ENCODE measurements around the gene ATN1.

Gene ATN1

DNA sequence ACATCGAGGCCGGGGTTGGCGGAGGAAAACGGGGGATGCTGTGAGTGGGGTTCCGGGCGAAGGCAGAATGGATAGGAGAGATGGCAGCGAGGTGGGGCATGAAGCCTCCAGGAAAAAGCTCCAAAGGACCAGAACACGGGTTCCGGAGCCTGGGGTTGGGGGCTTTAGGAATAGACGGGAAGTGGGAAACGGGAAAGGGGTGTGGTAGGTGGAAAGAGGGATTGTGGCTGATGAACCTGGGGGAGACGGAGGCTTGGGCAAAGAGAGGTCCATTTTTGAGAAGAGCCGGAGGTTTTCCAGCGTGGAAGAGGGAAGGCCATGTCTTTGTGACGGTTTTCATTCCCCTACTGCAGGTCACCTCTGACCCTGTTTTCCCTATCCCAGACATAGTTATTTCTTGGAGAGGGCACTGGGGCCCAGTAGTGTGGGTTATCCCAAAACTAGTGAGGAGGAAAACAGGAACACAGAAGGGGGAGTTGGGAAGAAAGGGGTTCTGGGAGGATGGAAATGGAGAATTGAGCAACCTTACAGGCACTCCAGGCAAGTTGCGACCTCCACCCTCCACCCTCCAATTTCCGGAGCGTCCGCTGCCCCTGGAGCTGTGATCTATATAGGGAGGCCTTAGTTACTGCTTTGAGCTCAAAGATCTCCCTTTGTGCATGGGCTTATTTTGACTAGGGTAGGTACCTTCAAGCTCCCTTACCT, 1.1 kb downstream of the ATN1 start:
- no peak for DNase-seq

DNA sequence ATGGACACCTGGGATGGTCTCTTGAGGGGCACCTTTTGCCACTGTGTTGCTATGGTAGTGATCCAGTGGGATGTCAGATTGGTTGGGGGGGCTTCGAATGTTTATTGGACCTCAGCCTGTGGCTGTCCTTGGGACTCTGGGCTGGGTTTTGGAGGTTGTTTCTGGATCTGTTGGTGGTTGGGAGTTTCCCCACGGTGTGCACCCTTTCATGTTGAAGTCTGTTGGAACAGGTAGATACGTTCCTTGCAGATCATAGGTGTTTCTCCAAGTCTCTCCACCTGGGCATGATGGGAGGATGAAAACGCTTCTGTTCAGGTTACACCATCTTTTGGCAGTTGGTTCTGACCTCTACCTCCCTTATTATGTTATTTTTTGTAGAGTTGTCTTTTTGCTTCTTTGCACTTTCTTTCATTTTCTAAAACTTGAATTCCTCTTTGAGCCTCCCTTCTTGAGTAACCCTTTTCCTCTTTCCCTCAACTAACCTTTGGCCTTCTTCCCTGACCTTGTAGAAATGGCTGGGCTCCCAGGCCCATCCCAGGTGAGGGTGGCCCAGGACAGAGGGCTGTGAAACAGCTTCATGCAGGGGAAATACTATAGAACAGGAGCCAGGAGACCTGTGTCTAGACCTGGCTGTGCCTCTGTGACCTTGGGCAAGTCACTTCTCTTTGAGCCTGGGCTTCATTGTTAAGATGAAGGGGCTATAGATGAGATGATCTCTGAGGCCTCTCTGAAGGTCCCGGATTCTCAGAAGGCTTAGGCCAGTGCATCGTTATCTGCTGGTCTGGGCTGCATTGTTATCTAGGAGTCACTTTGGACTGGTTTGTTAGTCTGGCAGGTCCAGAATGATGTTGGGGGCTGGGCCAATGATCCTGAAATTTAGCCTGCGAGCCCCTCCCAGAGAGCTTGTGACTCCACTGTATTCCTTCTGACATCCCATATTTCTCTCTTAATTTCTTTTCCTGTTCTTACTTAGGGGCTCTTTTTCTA, 2.0 kb downstream of the ATN1 start:
- no peak for DNase-seq

DNA sequence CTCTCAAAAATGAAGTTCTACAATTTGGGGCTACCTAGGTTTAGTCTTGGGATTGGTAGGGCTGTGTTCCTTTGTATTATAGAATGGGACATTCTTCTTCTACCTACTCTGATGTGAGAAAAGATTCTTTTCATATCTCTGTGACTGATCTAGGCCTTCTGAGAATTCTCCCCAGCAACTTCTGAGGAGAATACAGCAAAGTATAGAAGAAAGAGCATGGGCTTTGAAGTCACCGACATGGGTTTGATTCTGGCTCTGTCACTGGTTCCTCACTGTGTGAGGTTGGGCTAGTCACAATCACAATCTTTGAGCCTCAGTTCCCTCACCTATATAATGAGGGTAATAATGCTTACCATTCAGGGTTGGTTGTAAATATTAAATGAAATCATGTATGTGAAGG, 5.0 kb downstream of the ATN1 start:
- DNase-seq = no peak

DNA sequence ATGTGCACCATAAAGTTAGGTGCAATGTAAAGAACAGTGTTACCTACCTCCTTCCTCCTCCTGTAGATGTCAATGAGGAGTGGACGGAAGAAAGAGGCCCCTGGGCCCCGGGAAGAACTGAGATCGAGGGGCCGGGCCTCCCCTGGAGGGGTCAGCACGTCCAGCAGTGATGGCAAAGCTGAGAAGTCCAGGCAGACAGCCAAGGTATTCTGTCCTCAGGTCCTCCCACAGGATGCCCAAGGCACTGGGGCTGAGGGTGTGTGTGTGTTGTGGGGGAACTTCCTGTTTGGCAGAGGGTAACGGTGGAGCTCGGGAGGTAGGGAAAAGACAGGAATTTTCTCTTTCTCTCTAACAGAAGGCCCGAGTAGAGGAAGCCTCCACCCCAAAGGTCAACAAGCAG, 6.4 kb downstream of the ATN1 start:
- DNase-seq = no peak

DNA sequence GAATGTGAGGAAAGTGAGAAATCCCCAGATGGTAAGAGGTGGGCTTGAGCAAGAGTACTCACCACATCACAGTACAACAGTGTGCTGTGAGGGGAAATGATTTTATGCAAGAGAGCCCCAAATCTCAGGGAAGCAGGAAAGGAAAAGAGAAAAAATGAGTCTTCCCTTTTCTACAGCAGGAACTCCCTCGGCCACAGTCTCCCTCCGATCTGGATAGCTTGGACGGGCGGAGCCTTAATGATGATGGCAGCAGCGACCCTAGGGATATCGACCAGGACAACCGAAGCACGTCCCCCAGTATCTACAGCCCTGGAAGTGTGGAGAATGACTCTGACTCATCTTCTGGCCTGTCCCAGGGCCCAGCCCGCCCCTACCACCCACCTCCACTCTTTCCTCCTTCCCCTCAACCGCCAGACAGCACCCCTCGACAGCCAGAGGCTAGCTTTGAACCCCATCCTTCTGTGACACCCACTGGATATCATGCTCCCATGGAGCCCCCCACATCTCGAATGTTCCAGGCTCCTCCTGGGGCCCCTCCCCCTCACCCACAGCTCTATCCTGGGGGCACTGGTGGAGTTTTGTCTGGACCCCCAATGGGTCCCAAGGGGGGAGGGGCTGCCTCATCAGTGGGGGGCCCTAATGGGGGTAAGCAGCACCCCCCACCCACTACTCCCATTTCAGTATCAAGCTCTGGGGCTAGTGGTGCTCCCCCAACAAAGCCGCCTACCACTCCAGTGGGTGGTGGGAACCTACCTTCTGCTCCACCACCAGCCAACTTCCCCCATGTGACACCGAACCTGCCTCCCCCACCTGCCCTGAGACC, 7.8 kb downstream of the ATN1 start:
- DNase-seq = no peak

DNA sequence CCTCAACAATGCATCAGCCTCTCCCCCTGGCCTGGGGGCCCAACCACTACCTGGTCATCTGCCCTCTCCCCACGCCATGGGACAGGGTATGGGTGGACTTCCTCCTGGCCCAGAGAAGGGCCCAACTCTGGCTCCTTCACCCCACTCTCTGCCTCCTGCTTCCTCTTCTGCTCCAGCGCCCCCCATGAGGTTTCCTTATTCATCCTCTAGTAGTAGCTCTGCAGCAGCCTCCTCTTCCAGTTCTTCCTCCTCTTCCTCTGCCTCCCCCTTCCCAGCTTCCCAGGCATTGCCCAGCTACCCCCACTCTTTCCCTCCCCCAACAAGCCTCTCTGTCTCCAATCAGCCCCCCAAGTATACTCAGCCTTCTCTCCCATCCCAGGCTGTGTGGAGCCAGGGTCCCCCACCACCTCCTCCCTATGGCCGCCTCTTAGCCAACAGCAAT, 8.5 kb downstream of the ATN1 start:
- no peak for DNase-seq

DNA sequence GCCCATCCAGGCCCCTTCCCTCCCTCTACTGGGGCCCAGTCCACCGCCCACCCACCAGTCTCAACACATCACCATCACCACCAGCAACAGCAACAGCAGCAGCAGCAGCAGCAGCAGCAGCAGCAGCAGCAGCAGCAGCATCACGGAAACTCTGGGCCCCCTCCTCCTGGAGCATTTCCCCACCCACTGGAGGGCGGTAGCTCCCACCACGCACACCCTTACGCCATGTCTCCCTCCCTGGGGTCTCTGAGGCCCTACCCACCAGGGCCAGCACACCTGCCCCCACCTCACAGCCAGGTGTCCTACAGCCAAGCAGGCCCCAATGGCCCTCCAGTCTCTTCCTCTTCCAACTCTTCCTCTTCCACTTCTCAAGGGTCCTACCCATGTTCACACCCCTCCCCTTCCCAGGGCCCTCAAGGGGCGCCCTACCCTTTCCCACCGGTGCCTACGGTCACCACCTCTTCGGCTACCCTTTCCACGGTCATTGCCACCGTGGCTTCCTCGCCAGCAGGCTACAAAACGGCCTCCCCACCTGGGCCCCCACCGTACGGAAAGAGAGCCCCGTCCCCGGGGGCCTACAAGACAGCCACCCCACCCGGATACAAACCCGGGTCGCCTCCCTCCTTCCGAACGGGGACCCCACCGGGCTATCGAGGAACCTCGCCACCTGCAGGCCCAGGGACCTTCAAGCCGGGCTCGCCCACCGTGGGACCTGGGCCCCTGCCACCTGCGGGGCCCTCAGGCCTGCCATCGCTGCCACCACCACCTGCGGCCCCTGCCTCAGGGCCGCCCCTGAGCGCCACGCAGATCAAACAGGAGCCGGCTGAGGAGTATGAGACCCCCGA, 9.1 kb downstream of the ATN1 start:
- DNase-seq = no peak

DNA sequence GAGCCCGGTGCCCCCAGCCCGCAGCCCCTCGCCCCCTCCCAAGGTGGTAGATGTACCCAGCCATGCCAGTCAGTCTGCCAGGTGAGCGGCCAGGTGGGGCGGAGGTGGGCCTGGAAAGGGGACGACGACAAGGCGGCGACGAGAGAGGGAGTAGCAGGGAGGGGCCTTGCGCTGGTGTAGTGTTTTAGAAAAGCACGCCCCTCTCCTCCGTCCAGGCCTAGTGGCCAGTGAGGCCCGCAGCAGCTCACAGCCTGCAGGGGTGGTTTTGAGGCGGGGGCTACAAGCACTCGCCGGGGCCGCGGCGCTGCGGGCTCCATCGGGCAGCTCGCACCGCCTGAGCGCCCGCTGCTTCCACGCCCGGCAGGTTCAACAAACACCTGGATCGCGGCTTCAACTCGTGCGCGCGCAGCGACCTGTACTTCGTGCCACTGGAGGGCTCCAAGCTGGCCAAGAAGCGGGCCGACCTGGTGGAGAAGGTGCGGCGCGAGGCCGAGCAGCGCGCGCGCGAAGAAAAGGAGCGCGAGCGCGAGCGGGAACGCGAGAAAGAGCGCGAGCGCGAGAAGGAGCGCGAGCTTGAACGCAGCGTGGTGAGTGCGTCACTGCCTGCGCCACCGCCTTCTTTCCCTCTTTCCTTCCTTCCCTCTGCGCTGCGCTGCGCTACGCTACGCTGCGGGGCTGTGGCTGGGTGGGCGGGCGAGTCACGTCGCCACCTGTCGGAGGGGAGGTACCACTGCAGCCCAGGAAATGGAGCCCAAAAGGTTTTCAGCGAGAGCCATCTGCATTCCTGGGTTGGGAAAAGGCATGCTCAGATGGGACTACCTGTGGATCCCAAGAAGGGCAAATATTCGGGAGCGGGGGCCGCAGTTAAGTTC, 10.0 kb downstream of the ATN1 start:
- peak; percentile 79 to 83 for DNase-seq

DNA sequence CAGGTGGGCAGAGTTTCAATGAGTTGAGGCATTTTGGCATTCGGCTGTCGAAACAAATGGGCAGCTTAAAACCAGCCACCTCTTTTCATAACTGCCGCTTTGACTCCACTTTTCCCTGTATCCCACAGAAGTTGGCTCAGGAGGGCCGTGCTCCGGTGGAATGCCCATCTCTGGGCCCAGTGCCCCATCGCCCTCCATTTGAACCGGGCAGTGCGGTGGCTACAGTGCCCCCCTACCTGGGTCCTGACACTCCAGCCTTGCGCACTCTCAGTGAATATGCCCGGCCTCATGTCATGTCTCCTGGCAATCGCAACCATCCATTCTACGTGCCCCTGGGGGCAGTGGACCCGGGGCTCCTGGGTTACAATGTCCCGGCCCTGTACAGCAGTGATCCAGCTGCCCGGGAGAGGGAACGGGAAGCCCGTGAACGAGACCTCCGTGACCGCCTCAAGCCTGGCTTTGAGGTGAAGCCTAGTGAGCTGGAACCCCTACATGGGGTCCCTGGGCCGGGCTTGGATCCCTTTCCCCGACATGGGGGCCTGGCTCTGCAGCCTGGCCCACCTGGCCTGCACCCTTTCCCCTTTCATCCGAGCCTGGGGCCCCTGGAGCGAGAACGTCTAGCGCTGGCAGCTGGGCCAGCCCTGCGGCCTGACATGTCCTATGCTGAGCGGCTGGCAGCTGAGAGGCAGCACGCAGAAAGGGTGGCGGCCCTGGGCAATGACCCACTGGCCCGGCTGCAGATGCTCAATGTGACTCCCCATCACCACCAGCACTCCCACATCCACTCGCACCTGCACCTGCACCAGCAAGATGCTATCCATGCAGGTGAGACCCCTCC, 10.8 kb downstream of the ATN1 start:
- no peak for DNase-seq

DNA sequence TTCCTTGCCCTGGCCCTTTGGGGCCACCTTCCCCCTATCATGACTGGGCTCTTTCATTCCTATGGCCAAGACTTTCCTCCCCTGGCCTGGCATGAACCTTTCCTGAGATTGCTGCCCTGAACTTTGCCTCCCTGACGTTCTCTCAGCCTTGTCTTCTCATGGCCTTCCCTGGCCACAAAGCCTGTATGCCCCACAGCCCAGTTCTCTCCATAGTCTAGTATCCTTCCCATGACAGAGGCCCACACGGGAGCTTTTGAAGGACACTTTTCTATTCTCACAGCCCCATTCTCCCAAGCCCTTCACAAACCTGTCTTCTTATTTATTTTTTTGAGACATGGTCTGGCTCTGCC, 11.4 kb downstream of the ATN1 start:
- no peak for DNase-seq

DNA sequence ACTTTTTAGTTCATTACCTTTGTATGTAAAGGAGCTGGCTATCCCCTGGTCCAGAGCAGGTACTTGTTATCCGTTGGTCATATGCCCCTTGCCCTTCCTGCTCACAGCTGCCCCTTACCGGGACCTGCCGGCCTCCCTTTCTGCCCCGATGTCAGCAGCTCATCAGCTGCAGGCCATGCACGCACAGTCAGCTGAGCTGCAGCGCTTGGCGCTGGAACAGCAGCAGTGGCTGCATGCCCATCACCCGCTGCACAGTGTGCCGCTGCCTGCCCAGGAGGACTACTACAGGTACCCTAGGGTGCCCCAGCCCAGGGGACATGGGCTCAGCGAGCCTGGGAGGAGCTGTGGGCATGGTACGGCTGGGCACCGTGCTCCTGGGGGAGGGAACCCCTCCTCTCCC, 13.5 kb downstream of the ATN1 start:
- DNase-seq = no peak

DNA sequence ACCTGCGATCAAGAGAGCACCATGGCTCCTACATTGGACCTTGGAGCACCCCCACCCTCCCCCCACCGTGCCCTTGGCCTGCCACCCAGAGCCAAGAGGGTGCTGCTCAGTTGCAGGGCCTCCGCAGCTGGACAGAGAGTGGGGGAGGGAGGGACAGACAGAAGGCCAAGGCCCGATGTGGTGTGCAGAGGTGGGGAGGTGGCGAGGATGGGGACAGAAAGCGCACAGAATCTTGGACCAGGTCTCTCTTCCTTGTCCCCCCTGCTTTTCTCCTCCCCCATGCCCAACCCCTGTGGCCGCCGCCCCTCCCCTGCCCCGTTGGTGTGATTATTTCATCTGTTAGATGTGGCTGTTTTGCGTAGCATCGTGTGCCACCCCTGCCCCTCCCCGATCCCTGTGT, 14.0 kb downstream of the ATN1 start:
- DNase-seq = no peak

DNA sequence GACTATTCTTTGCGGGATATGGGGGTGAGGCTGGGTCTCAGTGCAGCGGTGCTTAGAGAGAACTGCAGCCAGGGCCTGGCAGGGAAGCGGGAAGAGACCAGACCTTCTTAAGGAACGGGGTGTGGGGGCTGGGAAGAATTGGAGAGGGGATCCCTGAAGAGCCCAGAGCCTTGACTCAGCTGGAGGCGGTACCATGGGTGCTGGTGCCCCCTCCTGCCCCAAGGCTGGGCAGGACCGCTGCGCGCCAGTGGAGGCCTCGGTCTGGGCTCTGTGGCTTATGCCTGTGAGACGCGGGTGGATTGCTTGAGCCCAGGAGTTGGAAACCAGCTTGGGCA, 14.5 kb downstream of the ATN1 start:
- no peak for DNase-seq

DNA sequence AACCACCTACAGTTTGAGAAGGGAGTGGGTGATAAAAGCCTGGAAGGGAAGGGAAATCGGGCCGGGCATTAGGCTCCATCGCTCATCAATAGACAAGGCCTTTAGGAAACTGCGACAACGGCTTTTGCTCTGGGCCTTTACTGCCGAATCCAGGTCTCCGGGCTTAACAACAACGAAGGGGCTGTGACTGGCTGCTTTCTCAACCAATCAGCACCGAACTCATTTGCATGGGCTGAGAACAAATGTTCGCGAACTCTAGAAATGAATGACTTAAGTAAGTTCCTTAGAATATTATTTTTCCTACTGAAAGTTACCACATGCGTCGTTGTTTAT, 15.6 kb downstream of the ATN1 start:
- DNase-seq = peak; percentile 77 to 83

DNA sequence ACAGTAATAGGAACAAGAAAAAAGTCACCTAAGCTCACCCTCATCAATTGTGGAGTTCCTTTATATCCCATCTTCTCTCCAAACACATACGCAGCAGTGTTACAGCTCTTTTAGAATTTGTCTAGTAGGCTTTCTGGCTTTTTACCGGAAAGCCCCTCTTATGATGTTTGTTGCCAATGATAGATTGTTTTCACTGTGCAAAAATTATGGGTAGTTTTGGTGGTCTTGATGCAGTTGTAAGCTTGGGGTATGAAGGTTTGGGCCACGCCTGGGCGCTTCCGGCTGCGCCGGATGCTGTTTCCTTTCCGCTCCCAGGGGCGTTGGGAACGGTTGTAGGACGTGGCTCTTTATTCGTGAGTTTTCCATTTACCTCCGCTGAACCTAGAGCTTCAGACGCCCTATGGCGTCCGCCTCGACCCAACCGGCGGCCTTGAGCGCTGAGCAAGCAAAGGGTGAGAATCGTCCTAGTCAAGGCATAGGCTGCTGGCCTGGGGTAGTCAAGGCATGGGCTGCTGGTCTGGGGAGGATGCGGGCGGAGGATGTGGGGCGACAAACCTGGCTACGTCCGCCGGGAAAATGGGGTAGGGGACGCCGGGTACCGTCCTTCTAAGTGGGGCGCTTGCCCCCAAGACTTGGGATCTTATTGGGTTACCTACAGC, 16.1 kb downstream of the ATN1 start, which contains the start of the genes C12orf57 and RNU7-1:
TSS of gene C12orf57 (plus strand) at position 301 of the 659 bp plus-strand sequence. CDS start at position 401, 100 bp downstream.
TSS of gene RNU7-1 (plus strand) at position 95 of the 659 bp plus-strand sequence.
- peak; percentile 71 to 76 for DNase-seq

DNA sequence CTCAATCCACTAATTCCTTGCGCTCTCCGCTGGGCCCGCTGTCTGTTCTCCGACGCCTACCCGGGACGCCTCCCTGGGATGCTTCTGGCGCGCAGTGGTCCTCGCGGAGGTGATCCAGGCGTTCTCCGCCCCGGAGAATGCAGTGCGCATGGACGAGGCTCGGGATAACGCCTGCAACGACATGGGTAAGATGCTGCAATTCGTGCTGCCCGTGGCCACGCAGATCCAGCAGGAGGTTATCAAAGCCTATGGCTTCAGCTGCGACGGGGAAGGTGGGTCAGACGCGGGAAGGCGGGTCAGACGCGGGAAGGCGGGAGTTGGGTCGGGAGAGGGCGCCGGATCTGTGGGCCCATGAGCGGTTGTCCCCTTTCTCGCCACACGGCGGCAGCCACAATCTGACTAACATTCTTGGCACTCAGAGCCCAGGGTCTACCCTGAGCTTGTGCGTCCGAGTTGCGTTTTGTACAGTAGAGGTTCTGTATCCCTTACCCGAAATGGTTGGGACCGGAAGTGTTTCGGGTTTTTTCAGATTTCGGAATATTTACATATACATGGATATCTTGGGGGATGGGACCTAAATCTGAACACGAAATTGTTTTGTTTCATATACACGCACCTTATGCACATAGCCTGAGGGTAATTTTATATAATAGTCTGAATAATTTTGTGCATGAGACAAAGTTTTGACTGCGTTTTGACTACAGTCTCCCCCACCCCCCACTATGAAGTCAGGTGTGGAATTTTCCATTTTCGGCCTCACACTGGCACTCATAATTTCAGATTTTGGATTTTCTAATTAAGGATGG, 16.8 kb downstream of the ATN1 start:
- peak; percentile 65 to 78 for DNase-seq

DNA sequence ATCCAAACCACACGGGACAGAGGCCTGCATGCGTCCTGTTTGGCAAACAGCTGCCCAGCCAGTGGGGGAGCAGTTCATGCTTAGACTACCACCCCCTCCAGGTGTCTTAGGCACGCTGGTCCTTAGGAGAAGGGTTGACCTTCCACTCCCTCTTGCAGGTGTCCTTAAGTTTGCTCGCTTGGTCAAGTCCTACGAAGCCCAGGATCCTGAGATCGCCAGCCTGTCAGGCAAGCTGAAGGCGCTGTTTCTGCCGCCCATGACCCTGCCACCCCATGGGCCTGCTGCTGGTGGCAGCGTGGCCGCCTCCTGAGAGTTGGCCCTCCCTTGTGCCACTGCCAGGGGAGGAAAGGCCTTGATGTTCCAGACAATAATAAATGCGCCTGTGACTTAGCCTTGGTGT, 17.9 kb downstream of the ATN1 start:
- no peak for DNase-seq

DNA sequence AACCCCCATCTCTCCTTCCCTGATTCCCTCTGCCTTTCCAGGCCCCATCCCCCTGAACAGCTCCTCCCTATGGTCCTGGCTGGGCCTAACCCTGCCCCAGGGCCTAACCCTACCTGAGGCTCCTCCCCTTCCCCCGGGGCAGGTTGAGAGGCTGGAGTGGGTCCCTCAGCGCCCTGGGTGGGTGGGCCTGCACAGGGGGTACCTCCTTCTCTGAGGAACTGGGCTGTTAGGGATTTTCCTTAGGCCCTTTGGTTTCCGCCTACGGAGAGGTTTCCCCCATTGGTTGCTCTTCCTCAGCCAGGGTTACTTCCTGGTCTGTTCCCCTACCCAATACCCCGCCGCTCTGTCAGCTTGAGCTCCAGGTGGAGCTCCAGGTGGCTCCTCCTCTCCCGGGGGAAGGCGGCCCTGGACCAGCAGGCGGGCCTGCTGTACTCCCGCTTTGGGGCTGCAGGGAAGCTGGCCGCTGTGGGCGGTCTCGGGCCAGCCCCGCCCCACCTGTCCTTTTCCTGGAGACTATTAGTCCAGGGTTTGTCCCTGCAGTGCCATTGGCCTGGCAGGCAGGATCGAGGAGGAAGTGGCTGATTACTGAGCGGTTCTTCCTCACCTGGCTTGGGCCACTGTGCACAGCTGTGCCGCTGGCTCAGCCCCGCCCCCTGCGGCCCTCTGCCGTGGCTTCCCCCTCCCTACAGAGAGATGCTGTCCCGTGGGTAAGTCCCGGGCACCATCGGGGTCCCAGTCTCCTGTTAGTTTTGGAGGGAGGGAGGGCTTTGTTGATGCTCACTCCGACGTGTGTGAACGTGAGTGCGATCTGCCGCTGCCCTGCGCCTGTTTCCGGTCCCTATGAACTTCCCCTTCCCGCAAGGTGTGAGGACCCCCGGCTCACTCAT, 18.5 kb downstream of the ATN1 start:
- DNase-seq = no peak

Measured in Kasumi-1 (cell line).